ENCODE data around the gene SCN5A.

The SCN5A gene

GRCh38 chr3:38560996-38561717 is 88.3 kb downstream of the SCN5A start:
- no peak for DNase-seq (ENCODE audit: low spot score)

- no peak for DNase-seq (ENCODE audit: low spot score)
Observed at GRCh38 chr3:38560284-38560683, 89.2 kb downstream of the SCN5A start.

GRCh38 chr3:38558864-38559263 is 90.6 kb downstream of the SCN5A start:
- DNase-seq (ENCODE audit: low spot score) = no peak

GRCh38 chr3:38556640-38557358 is 92.7 kb downstream of the SCN5A start:
- DNase-seq (ENCODE audit: low spot score) = no peak

GRCh38 chr3:38555926-38556325 is 93.6 kb downstream of the SCN5A start:
- DNase-seq (ENCODE audit: low spot score) = no peak

GRCh38 chr3:38555149-38555840 is 94.2 kb downstream of the SCN5A start:
- no peak for DNase-seq (ENCODE audit: low spot score)

GRCh38 chr3:38554127-38554827 is 95.2 kb downstream of the SCN5A start:
- no peak for DNase-seq (ENCODE audit: low spot score)

GRCh38 chr3:38553071-38553470 is 96.4 kb downstream of the SCN5A start:
- DNase-seq (ENCODE audit: low spot score) = no peak

- DNase-seq (ENCODE audit: low spot score) = no peak
Observed at GRCh38 chr3:38552364-38552763, 97.1 kb downstream of the SCN5A start.

GRCh38 chr3:38551026-38551832 is 98.3 kb downstream of the SCN5A start:
- no peak for DNase-seq (ENCODE audit: low spot score)

GRCh38 chr3:38549957-38550840 is 99.3 kb downstream of the SCN5A start:
- DNase-seq (ENCODE audit: low spot score) = no peak

- DNase-seq (ENCODE audit: low spot score) = no peak
Observed at GRCh38 chr3:38549486-38549885, 100.0 kb downstream of the SCN5A start.

- DNase-seq (ENCODE audit: low spot score) = no peak
Observed at GRCh38 chr3:38549082-38549481, 100.4 kb downstream of the SCN5A start.

- no peak for DNase-seq (ENCODE audit: low spot score)
Observed at GRCh38 chr3:38548154-38548931, 101.1 kb downstream of the SCN5A start.

GRCh38 chr3:38545983-38546382 is 103.5 kb downstream of the SCN5A start:
- no peak for DNase-seq (ENCODE audit: low spot score)

GRCh38 chr3:38545550-38545949 is 103.9 kb downstream of the SCN5A start:
- DNase-seq (ENCODE audit: low spot score) = no peak

GRCh38 chr3:38544926-38545325 is 104.6 kb downstream of the SCN5A start:
- no peak for DNase-seq (ENCODE audit: low spot score)

- DNase-seq (ENCODE audit: low spot score) = no peak
Observed at GRCh38 chr3:38543586-38543985, 105.9 kb downstream of the SCN5A start.

GRCh38 chr3:38542401-38543298 is 106.8 kb downstream of the SCN5A start:
- DNase-seq (ENCODE audit: low spot score) = no peak
